Renal pelvis (tissue), 4 donors: Measurements from ENCODE around the gene UBAC2. TPM values are rescaled to one million over a fixed set of nuclear protein-coding genes. Genes with fewer than 3 reads are reported as not detected.
"Not testable (repeated sequence)": the region's sequence is repeated elsewhere in the genome, so short reads cannot be mapped to it uniquely, and the experiment has no call there.

ENCODE experiments used
- DNase-seq: peaks from one replicate; pipeline ENCODE4 v3.0.0-alpha.2; 2013
- polyA plus RNA-seq, 3 donors: library from polyadenylated mRNA; unstranded; fragments of 120-200 nt; gene quantifications; one replicate each; pipeline ENCODE4 v1.2.1, GENCODE V29; 2013; ENCODE audit not compliant: insufficient read length in 3 of 3

The UBAC2 gene
- polyA plus RNA-seq, 3 donors: 89.9 to 91.8 (median 90.7) TPM

DNA sequence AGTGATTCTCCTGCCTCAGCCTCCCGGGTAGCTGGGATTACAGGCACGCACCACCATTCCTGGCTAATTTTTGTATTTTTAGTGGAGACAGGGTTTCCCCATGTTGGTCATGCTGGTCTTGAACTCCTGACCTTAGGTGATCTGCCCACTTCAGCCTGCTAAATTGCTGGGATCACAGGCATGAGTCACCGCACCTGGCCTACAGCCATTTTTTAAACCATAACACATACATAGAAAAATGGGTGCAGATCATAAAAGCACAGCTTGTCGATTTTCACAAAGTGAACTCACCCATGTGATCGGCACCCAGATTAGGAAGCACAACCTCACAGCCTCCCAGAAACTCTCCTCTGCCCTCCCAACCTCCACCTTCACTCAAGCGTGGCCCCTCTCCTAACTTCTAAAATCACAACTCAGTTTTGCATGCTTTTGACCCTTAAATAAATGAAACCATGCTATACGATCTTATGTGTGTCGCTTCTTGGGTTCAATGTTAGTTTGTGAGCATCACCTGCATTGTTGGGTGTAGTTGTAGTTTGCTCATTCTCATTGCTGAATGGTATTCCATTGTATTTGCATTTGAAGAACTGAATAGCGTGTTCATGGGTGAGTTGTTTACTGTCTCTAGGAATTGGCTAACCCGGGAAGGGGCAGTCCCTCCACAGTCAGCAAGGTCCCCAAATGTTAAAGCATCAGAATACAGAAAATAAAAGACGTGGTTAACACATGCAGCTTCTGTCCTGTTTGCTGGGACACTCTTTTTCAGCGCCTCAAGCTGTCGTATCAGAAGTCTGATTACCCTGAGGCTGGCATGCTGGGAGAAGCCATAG is 210.2 kb downstream of the UBAC2 start:
- not testable (repeated sequence) for DNase-seq

DNA sequence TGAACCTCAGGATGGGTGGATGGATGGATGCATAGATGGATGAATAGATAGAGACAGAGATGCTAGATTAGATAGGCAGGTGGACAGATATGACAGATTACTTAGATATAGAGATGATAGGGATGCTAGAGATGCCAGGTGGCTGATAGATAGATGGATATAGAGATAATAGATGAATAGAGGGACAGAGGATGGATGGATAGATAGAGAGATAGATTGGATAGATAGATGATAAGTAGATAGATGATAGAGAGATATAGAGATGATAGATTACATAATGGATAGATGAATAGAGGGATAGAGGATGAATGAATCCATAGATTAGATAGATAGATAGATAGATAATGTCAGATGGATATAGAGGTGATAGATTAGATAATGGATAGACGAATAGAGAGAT is 212.2 kb downstream of the UBAC2 start:
- DNase-seq: no peak

DNA sequence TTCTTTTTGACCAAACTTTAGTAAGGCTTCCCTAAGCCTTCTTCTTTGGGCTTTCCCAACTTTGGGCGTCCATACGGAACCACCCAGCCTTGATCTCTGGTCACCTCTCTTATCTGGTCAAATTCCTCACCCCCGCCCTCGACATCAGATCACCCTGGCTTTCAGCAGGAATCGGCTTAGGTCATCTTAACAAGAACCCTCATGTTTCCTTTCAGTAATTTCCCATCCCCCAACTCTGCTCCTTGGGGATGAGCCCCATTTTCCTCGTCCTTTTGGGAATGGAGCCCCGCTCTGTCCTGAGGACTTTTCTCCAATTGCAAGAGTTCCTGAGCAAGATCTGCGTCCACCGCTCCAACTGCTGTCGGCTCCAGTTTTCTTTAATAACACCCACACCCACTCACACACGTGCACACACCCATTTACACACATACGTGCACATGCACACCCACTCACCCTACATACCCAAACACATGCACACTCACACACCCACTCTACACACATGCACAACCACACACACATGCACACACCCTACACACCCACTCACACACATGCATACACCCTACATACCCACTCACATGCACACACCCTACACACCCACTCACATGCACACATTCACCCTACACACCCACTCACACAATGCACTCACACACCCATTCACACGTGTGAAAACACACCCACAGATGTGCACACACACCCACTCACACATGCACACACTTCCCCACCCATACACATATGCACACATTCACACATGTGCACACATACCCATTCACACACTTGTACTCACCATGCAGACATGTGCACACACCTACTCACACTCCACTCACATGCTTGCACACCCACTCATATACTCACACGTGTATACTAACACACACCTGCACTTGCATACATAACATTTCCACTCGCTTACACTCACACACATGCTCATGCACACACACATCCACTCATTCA is 213.7 kb downstream of the UBAC2 start:
- no peak for DNase-seq

DNA sequence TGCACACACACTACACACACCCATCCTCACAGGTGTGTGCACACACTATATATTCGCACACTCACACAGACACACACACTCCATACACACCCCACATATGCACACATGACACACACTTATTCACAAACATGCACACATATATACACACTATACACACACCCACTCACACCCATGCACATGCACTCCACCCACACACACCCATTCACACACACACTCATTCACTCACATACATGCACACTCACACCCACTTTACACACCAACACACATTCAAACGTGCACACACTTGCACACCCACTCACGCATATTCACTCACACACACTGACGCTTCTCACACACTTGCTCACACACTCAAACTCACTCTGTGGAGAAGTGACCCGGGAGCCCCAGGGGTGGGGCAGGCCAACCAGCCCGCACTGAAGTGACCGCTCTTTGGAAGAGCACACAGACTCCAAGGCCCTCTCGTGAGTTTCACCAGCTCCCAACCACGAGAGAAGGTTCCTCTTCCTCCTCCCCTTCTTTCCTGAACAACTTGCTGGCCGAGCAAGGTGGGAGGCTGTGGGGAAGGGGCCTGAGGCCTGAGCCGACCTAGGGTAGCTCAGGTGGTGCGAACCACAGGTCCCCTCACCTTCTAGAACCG is 214.5 kb downstream of the UBAC2 start:
- DNase-seq: no peak

DNA sequence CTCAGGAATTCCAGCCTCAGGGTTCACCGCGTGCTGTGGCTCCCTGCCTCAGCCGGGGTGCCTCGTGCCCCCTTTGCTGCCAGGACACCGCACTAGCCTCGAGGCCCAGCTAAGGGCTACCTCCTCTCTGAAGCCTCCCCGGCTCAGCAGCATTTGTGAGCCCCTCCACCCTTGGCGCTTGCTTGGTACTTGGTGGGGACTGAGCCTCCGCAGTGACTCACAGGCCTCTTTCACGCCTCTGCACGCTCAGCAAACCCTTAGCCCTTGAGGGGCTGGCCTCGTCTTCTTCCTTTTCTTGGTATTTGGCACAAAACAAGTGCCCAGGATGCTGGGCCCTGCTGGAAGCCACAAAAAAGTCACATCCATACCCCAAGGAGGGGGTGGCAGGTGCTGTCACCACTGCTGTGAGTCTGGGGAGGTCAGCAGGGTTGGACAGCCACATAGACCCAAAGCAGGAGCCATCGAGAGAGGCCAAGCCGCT is 215.2 kb downstream of the UBAC2 start:
- no peak for DNase-seq

DNA sequence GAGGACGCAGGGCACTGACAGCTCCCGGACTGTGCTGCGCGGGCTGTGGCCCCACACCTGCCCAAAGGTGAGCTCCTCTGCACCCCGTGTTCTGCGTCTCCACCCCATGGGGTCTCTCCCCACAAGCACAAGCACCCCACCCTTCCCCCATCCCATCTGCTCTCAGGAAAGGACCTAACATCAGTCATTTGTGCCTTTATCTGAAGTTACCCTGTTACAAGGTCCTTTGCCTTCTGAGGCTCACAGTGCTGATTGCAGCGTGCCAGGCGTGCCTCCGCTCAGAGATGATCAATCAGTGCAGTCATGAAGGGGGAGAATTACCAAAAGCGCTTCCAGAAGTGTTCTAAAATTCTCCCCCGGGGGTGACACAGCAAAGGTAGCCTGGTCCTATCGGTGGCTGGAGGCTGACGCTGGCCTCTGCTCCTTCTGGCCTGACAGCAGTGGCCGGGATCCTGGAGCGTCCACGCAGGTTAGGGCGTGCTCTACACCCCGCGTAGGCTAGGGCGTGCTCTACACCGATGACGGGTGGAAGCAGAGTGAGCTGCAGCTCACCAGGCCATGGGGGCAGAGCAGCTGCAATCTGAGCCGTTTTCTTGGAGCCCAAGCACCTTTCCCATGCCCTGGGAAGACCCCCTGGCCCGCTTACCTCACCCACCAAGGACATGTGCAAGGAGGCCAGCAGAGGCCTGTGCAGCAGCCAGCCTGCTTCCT is 215.9 kb downstream of the UBAC2 start:
- no peak for DNase-seq

DNA sequence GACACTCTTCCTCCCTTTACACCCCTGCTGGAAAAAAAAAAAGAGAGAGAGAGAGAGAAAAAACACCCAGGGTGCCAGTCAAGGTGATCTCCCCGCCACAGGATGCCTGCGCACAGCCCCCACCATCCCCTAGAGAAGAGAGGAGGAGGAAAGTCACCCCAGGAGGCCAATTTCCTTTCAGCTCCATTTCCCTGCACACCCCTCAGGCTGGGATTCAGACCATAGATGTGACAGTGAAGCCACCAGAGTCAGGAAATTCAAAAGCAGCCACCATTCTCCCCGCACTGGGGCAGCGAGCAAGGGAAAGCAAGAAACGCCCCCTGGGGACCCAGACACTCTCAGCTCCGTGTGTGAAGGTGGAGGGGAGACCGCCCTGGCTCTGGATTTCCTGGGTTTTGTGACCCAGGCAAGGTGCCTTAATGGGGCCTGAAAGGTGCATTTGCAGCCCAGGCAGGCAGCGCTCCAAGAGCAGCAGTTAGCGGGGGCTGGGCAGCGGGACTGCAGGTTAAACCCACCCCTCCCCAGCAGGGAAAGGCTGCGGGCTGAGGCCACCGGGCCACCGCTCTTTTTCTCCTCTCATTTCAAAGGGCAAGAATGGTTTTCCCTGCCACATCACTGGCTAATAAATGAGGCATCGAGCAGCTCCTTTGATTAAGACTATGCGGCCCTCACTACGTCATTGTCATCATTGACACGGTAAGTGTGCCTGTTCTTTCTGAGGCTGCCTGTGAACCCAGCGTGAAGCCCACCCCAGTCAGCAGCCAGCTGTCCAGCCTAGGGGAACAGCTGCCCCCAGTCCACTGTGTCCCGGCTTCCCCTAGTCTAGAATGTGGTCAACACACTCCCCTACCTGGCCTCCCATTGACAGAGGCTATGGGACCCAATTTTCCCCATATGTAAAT is 216.8 kb downstream of the UBAC2 start:
- no peak for DNase-seq

DNA sequence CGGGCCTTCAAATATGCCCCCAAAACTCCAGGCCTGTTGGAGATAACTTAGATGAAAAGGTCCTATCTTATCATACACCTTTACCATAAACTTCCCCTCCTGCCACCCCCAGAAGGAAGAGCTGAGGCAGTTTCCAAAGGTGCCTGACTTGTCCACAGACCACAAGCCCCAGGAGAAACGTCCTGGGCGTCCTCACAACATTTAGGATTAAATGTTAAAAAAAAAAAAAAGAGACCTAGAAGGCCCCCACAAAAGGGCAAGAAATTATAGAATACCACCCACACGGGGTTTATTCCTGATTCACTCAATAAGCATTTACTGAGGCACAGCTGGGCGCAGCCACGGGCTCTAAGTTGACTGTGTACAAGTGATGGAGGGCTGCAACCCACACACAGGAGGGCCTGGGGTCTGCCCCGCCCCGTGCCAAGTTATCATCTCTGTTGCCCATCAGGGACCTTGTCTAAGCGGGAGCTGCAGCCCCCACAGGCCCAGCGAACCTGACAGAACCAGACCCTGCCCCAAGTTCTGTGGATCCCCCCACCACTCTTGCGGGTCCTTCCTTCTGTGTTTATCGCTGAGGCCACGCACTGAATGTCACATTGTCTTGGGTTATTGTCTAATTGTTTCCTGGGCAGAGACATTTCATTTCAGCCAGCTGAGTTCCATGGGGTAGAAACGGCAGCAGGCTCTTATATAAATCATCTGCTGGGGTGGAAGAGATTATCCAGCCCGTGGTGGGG is 217.6 kb downstream of the UBAC2 start:
- DNase-seq: no peak

DNA sequence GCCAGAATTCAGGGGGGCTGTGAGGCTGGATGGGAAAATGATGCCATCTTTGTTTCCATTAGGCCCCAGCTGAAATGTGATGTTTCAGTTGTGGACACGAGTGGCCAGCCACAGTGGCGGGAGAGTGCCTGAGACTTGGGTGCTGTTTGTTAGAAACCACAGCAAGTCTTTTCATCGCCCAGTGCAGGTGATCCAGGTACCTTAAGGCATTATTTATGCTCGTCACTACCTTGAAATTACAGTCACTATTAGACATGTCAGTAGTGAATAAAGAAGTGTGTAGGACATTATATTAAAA is 218.1 kb downstream of the UBAC2 start:
- no peak for DNase-seq

DNA sequence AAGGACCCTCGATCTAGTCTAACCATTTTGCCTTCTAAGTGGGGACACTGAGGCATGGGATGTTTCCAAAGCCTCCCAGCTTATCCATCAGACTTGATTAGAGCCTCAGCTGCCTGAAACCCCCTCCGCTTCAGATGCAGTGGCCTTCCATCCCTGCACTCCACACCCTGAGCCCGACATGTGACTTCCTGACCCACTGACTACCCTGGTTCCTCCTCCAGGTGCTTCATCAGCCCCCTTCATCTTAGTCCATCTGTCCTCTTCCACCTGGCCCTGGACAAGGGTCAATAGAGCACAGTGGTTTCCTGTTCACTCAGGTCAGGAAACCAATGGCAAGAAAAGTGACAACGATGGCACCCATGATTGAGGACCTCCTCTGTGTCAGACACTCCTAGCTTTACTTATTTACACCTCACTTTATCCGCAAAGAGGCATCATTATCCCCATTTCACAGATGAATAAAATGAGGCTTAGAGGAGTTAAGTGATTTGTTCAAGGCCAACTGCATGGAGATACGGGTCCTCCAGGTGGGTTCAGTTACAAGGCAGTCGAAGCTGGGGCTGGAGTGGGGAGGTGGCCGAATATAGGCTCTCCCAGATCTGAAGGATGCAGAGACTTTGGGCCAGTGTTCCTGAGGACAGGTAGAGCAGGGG is 219.1 kb downstream of the UBAC2 start:
- DNase-seq: no peak

DNA sequence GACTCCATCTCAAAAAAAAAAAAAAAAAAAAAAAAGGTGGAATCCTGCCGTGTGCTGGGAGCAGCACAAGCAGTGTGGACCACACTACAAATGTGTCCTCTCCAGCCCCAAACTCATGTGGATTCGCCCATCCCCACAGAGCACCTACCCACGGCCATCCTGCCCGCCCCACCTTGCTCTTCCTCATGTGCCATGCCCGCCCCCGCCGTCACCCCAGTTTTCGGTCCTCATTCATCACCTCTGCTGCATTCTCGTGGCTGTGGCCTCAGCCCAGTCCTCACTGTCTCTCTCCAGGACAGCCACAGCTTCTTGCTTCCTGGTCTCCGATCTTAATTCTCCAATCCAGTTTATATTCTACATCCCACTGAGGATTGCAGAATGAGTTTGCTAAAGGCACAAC is 220.6 kb downstream of the UBAC2 start:
- no peak for DNase-seq

DNA sequence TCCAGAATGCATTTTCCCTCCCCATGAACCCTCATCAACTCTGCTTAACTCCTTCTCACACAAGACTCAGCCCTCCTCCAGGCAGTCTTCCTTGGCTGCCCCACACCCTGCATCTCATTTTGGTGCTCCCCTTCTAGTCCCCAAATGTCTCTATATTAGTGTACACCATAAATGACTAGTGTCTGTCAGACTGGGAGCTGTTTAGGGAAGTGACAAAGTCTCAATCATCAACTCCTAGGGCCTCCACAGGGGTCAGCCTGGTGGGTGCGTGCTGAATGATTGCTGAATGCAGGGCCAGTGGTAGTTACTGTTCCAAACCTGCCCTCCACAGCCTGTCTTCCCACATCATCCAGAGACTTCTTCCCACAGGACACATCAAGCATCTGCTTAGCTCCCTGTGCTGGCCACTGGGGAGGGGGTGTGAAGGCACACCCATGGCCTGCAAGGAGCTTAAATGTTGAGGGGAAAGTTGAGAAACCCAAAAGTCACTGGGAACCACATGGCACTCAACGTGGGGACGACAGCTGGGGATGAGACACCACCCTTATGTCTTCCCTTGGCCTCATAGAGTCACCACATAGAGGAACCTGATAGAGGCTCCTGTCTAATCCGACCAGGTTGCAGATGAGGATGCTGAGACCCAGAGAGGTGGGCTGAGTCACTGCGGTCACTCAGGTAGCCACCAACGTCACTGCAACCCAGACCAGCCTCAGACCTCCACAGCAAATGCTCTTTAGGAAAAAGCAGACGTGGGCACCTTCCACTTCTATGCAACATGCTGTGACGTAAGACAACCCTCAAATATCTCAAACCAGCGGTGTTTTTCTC is 221.3 kb downstream of the UBAC2 start:
- DNase-seq: no peak

DNA sequence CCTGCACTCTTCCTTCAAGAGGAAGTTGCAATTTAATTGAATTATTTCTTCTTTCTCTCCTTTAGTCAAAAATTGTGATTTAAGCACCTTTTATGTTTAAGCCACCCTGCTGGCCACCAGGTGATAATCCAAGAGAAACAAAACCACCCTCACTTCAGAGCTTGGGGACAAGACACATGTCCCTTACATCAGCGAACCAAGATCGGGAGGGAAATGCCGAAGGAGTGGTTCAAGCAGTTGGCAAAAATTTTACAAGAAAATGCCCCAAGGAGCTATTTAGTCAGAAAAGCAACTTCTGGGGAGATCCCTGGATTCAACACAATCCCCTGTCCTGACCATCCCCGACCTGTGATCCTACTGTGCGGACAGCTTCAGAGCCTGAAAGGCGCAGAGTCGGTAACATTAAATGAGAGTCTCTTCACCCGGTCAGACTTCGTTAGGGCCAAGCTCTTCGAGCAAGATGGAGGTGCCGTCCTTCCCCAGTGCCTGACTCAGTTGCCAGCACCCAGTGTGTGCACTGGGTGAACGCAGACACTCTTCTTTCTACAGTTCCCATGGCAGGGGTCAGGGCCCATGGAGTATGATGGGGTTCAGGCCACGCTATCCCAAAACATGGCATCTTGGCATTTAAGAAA is 222.0 kb downstream of the UBAC2 start:
- no peak for DNase-seq

DNA sequence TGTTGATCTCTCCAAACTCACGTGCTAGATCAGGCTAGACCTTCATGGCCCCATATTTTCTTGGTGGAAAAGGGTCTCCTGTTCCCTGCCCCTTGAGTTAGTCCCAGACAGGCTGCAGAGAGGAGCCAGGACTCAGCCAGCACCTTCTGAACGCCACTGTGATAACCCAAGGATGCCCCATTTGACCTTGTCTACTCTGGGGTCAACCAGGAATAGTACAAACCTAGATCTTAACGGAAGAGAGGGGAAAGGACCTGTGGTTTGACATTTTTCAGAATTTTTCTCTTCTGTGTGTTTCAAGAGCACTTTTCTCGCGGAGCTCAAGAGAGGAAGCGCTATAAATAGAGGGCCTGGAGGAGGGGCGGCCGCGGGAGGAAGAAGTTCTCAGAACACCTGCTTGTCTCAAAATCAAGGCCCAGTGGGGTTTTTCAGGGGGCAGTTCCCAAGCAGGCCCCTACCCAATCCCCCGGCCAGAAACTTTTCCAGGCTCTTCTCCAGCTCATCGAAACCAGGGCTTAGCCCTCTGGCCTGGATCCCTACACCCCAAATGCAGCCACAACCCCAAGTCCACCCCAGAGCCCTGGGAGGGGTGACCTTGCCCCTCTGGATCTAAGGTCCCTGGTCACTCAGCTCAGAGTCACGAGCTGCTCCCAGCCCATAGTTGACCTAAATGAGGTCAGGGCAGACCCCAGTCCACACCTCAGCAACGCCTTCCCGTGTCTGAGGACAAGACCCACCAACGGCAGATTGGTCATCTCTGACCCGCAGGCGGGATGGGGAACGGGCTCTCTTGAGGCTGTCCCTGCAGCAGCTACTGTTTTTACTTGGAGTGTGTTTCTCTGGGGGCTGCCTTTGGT is 225.1 kb downstream of the UBAC2 start:
- no peak for DNase-seq

DNA sequence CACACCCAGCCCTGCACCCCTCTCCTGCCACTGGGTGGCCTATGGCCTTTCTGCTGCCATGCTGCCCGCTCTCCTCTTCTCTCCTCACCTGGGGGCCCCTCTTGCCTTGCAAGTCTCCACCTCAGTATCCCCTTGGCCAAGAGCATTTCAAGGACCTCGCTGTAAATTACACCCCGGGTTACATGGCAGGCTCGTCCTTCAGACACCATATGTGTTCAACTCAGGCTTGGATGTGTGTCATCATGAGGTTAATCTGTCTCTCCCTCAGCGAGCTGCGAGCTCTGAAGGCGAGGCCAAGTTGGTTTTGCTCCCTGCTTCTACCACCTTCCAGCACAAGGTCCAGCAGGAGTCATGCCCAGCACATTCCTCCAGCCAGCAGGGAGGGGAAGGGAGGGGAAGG is 225.8 kb downstream of the UBAC2 start:
- DNase-seq: no peak

DNA sequence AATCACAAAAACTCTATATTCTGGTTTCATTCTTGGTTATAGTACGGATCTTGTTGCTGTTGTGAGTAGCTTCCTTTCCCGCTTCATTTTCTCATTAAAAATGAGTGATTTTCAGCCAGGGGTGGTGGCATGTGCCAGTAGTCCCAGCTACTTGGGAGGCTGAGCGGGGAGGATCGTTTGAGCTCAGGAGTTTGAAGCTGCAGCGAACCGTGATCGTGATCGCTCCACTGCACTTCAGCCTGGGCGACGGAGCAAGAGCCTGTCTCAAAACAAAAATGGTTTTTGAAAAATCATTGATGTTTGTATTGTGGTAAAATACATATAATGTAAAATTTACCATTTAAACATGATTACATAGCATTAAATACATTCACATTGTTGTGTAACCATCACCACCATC is 229.0 kb downstream of the UBAC2 start:
- DNase-seq: no peak
